Smooth muscle cell (in vitro differentiated cells): ENCODE results near the gene KRT8. TPM values are rescaled to one million over a fixed set of nuclear protein-coding genes. Genes with fewer than 3 reads are reported as not detected.

Source experiments
- DNase-seq: peaks from one replicate; lab custom pipeline; 2025; ENCODE audit not compliant: unreplicated experiment; lab: John Stamatoyannopoulos, UW
- H2AFZ ChIP-seq: fragments of 200-600 bp; sonication (generic); 2 replicates; pipeline ENCODE4 v1.6.0; 2016; ENCODE audit warnings: antibody characterized with exemption, low read depth, mild to moderate bottlenecking
- H3F3A ChIP-seq: fragments of 200-600 bp; sonication (generic); 2 replicates; pipeline ENCODE4 v1.6.0; 2017; ENCODE audit warnings: antibody characterized with exemption, low read depth
- H3K27ac ChIP-seq: fragments of 200-600 bp; sonication (generic); 2 replicates; pipeline ENCODE4 v1.5.1; 2016; ENCODE audit warnings: low read depth, mild to moderate bottlenecking
- H3K27me3 ChIP-seq: fragments of 200-600 bp; sonication (generic); 2 replicates; pipeline ENCODE4 v1.6.1; 2016; ENCODE audit warnings: low read depth, mild to moderate bottlenecking
- H3K36me3 ChIP-seq: fragments of 200-600 bp; sonication (generic); 2 replicates; pipeline ENCODE4 v1.5.1; 2016; ENCODE audit warnings: low read depth
- H3K4me1 ChIP-seq: fragments of 200-600 bp; sonication (generic); 2 replicates; pipeline ENCODE4 v1.5.1; 2016; ENCODE audit warnings: low read depth
- H3K4me2 ChIP-seq: fragments of 200-600 bp; sonication (generic); 2 replicates; pipeline ENCODE4 v1.6.0; 2016; ENCODE audit warnings: mild to moderate bottlenecking
- H3K4me3 ChIP-seq: fragments of 200-600 bp; sonication (generic); 2 replicates; pipeline ENCODE4 v1.5.1; 2016; ENCODE audit warnings: mild to moderate bottlenecking
- H3K79me2 ChIP-seq: fragments of 200-600 bp; sonication (generic); 2 replicates; pipeline ENCODE4 v1.6.0; 2016; ENCODE audit warnings: low read depth, mild to moderate bottlenecking
- H3K9ac ChIP-seq: fragments of 200-600 bp; sonication (generic); 2 replicates; pipeline ENCODE4 v1.6.0; 2016; ENCODE audit warnings: low read depth
- H3K9me3 ChIP-seq: fragments of 200-600 bp; sonication (generic); replicated peaks from 2 replicates; pipeline ENCODE4 v1.5.1; 2016; ENCODE audit warnings: low read depth
- H4K20me1 ChIP-seq: fragments of 200-600 bp; sonication (generic); 2 replicates; pipeline ENCODE4 v1.6.0; 2016; ENCODE audit warnings: low read depth
- CTCF ChIP-seq: fragments of 200-600 bp; sonication (generic); IDR thresholded peaks from 2 replicates; pipeline ENCODE4 v1.5.1; 2017; ENCODE audit warnings: borderline replicate concordance, mild to moderate bottlenecking, antibody characterized with exemption; ENCODE audit not compliant: insufficient read depth, poor library complexity, severe bottlenecking
- WGBS: methylation state at CpG from one replicate; pipeline ENCODE4 v1.1.7; 2016; ENCODE audit warnings: low lambda C conversion rate; 5-methylcytosine and 5-hydroxymethylcytosine counted together
- polyA plus RNA-seq: library from polyadenylated mRNA; unstranded; fragments of >200 nt; fragmentation: Nextera tagmentation; extraction: Ambion mirVana; gene quantifications from 2 replicates; pipeline ENCODE4 v1.2.1, GENCODE V29; 2016
- total RNA-seq: library from RNA; depleted of rRNA; stranded (reverse); fragments of >200 nt; gene quantifications from 2 replicates; pipeline ENCODE4 v1.2.3, GENCODE V29; 2014

KRT8 gene
- total and polyA plus RNA-seq, 2 experiments from 2014 or later = 929 to 1,025 TPM

- Histone ChIP-seq H3K4me3 (no peak overlapping the region), H2AFZ (no peak overlapping the region), H3K79me2 (no peaks in the 10 kb centered on the region), H3K9ac (no peak overlapping the region), H3K27me3 (no peaks in the 10 kb centered on the region), H3F3A (peaks cover 6% of the 10 kb centered on the region), H4K20me1 (peaks cover 8% of the 10 kb centered on the region), H3K36me3 (no peaks in the 10 kb centered on the region), H3K4me1 (no peaks in the 10 kb centered on the region), H3K9me3 (no peaks in the 10 kb centered on the region), H3K27ac (no peak overlapping the region), H3K4me2 (no peak overlapping the region)
- DNase-seq = no peak
- WGBS = 87% methylated on average over 7 of the region's 7 CpGs
- no peak for TF ChIP-seq CTCF
Observed at GRCh38 chr12:52892207-52892852, 12.5 kb downstream of the KRT8 start.

GRCh38 chr12:52891044-52891443, 13.8 kb downstream of the KRT8 start:
- H3K9ac ChIP-seq = no peak overlapping the region
- no peaks in the 10 kb centered on the region for H4K20me1 ChIP-seq
- no peaks in the 10 kb centered on the region for H3K9me3 ChIP-seq
- no peaks in the 10 kb centered on the region for H3K79me2 ChIP-seq
- H3K4me3 ChIP-seq = no peak overlapping the region
- no peak overlapping the region for H3K27ac ChIP-seq
- H3K4me1 ChIP-seq = no peaks in the 10 kb centered on the region
- H3K36me3 ChIP-seq = no peaks in the 10 kb centered on the region
- TF ChIP-seq CTCF = no peak
- H3K27me3 ChIP-seq = no peaks in the 10 kb centered on the region
- 81% methylated on average over 2 of the region's 2 CpGs for WGBS
- no peak for DNase-seq
- H3F3A ChIP-seq = no peaks in the 10 kb centered on the region
- H3K4me2 ChIP-seq = no peak overlapping the region
- H2AFZ ChIP-seq = no peak overlapping the region

GRCh38 chr12:52890417-52890816, 14.5 kb downstream of the KRT8 start:
- H3K79me2 ChIP-seq = no peaks in the 10 kb centered on the region
- no peak overlapping the region for H3K4me3 ChIP-seq
- no peak overlapping the region for H3K9ac ChIP-seq
- H4K20me1 ChIP-seq = no peaks in the 10 kb centered on the region
- H3K27ac ChIP-seq = no peak overlapping the region
- H3K36me3 ChIP-seq = no peaks in the 10 kb centered on the region
- DNase-seq = no peak
- no peak for TF ChIP-seq CTCF
- no peaks in the 10 kb centered on the region for H3K4me1 ChIP-seq
- 83% methylated on average over 3 of the region's 3 CpGs for WGBS
- no peak overlapping the region for H3K4me2 ChIP-seq
- no peaks in the 10 kb centered on the region for H3K27me3 ChIP-seq
- H2AFZ ChIP-seq = no peak overlapping the region
- no peaks in the 10 kb centered on the region for H3F3A ChIP-seq
- H3K9me3 ChIP-seq = no peaks in the 10 kb centered on the region
